B cell (primary cell): ENCODE measurements around the gene MYOM1. TPM values are rescaled to one million over a fixed set of nuclear protein-coding genes. Genes with fewer than 3 reads are reported as not detected.

Experiments
- ATAC-seq: fragments of 200-7000 bp; cut with Tn5 transposase; one replicate; pipeline ENCODE4 v1.10.0; 2021; ENCODE audit warnings: low read depth, mild to moderate bottlenecking, moderate number of reproducible peaks, moderate library complexity
- CTCF ChIA-PET: fragments of 350-600 bp; sonication (Branson Sonifier 250); formaldehyde crosslinking; loops from one replicate; lab custom pipeline; 2021; ENCODE audit warnings: antibody characterized with exemption, inconsistent platforms; lab: Charles Lee
- POLR2A ChIA-PET: fragments of 350-600 bp; sonication (Branson Sonifier 250); formaldehyde crosslinking; loops from one replicate; lab custom pipeline; 2021; ENCODE audit warnings: antibody characterized with exemption; lab: Charles Lee
- DNase-seq: peaks from one replicate; pipeline ENCODE4 v3.0.0; 2013
- H2AFZ ChIP-seq: 2 replicates; pipeline ENCODE4 v1.6.1; 2012; ENCODE audit warnings: mild to moderate bottlenecking, low read depth, low read length; ENCODE audit not compliant: insufficient read depth, poor library complexity, severe bottlenecking
- H3K27ac ChIP-seq, 2 donors: 1 replicate in 1 of 2; 2 replicates in 1 of 2; pipeline ENCODE4 v1.5.1; 2012 to 2013; ENCODE audit warnings: low read length in 2 of 2, mild to moderate bottlenecking in 2 of 2, moderate library complexity in 1 of 2
- H3K27me3 ChIP-seq, 4 experiments: fragments of 200-600 bp in 1 of 4; sonication (generic) in 1 of 4; replicated peaks in 1 of 4; 1 replicate in 2 of 4; 2 replicates in 2 of 4; pipeline versions ENCODE4 v1.6.1 to v1.7.0; 2013 to 2016; ENCODE audit warnings: low read length in 3 of 4, mild to moderate bottlenecking in 2 of 4, mixed read lengths in 1 of 4, moderate library complexity in 1 of 4; ENCODE audit not compliant: insufficient read depth in 4 of 4, control insufficient read depth in 3 of 4; ENCODE audit errors: control extremely low read depth in 1 of 4
- H3K36me3 ChIP-seq, 2 experiments: replicated peaks in 1 of 2; 1 replicate in 1 of 2; 2 replicates in 1 of 2; pipeline versions ENCODE4 v1.6.1 to v1.7.1; 2013; ENCODE audit warnings: low read length in 1 of 2; ENCODE audit not compliant: insufficient read depth in 2 of 2, control insufficient read depth in 1 of 2; ENCODE audit errors: control extremely low read depth in 1 of 2, extremely low read depth in 1 of 2
- H3K4me1 ChIP-seq, 2 donors: fragments of 200-600 bp in 1 of 2; sonication (generic) in 1 of 2; 1 replicate in 1 of 2; 2 replicates in 1 of 2; pipeline versions ENCODE4 v1.5.1 to v1.6.1; 2013 to 2017; ENCODE audit warnings: low read length in 2 of 2; ENCODE audit not compliant: control insufficient read depth in 2 of 2, insufficient read depth in 2 of 2
- H3K4me2 ChIP-seq: replicated peaks from 2 replicates; pipeline ENCODE3; 2012; ENCODE audit warnings: mild to moderate bottlenecking, low read depth, low read length; ENCODE audit not compliant: poor library complexity, severe bottlenecking
- H3K4me3 ChIP-seq, 5 experiments: fragments of 200-600 bp in 1 of 5; sonication (generic) in 1 of 5; 1 replicate in 3 of 5; 2 replicates in 2 of 5; pipeline versions ENCODE4 v1.5.1 to v1.7.0; 2011 to 2016; ENCODE audit warnings: low read length in 4 of 5, mild to moderate bottlenecking in 4 of 5, low read depth in 2 of 5, control low read depth in 1 of 5, moderate library complexity in 1 of 5; ENCODE audit not compliant: insufficient read depth in 1 of 5; ENCODE audit errors: control extremely low read depth in 1 of 5, extremely low read depth in 1 of 5
- H3K79me2 ChIP-seq: fragments of 200-600 bp; sonication (generic); one replicate; pipeline ENCODE4 v1.6.0; 2016; ENCODE audit warnings: low read length; ENCODE audit not compliant: control insufficient read depth, insufficient read depth
- H3K9ac ChIP-seq: fragments of 200-600 bp; sonication (generic); 2 replicates; pipeline ENCODE4 v1.6.1; 2017; ENCODE audit warnings: mild to moderate bottlenecking, low read length, moderate library complexity
- H3K9me3 ChIP-seq, 3 donors: one replicate each; pipeline versions ENCODE4 v1.6.1 to v1.7.1; 2013; ENCODE audit warnings: low read length in 2 of 3; ENCODE audit not compliant: control insufficient read depth in 2 of 3, insufficient read depth in 1 of 3; ENCODE audit errors: control extremely low read depth in 1 of 3
- H4K20me1 ChIP-seq: 2 replicates; pipeline ENCODE4 v1.6.0; 2012; ENCODE audit warnings: mild to moderate bottlenecking, low read length; ENCODE audit not compliant: insufficient read depth, control insufficient read depth, poor library complexity, severe bottlenecking
- H3K27ac Mint-ChIP-seq: one replicate; pipeline ENCODE4 v1.8.0; 2021; ENCODE audit warnings: mixed read lengths
- H3K27me3 Mint-ChIP-seq: one replicate; pipeline ENCODE4 v1.8.0; 2021; ENCODE audit warnings: mixed read lengths
- H3K4me1 Mint-ChIP-seq: one replicate; pipeline ENCODE4 v1.8.0; 2021; ENCODE audit warnings: mixed read lengths
- H3K4me3 Mint-ChIP-seq: one replicate; pipeline ENCODE4 v1.8.0; 2021; ENCODE audit warnings: mixed read lengths
- H3K9me3 Mint-ChIP-seq: one replicate; pipeline ENCODE4 v1.8.0; 2022; ENCODE audit warnings: mixed read lengths; ENCODE audit not compliant: insufficient read depth
- EZH2 ChIP-seq: IDR thresholded peaks from 2 replicates; pipeline ENCODE4 v1.6.1; 2012; ENCODE audit warnings: borderline replicate concordance, low read depth, mild to moderate bottlenecking, moderate library complexity, low read length; ENCODE audit not compliant: insufficient read depth, poor library complexity, severe bottlenecking
- WGBS: methylation state at CpG from one replicate; pipeline ENCODE4 v1.1.5; 2013; ENCODE audit warnings: missing lambda C conversion rate; ENCODE audit not compliant: insufficient coverage; 5-methylcytosine and 5-hydroxymethylcytosine counted together
- intact Hi-C: fragments of 100-400 bp; cut with micrococcal nuclease; formaldehyde crosslinking; loops from one replicate; pipeline ENCODE4 v1.10.0; 2022
- polyA plus RNA-seq: library from polyadenylated mRNA; depleted of rRNA; stranded (reverse); fragments of >200 nt; gene quantifications from 2 replicates; pipeline ENCODE4 v1.2.3, GENCODE V29; 2012
- total RNA-seq, 2 donors: library from RNA; stranded (reverse); fragments of 120-200 nt in 1 of 2; gene quantifications; 1 replicate in 1 of 2; 2 replicates in 1 of 2; pipeline versions ENCODE4 v1.2.3 to v1.2.4, GENCODE V29; 2013 to 2022
- TF ChIP-seq, protein P1 (sequence below): fragments of 200-600 bp; IDR thresholded peaks from one replicate; pipeline ENCODE4 v1.8.0; 2022; ENCODE audit warnings: antibody characterized with exemption, mild to moderate bottlenecking

MYOM1 gene
- total and polyA plus RNA-seq, 2 donors (not counting 1 experiment from before 2014, with no cell fraction given), result 1.5 to 12.8 TPM

- no peaks in the 10 kb centered on the region for H3K9me3 ChIP-seq
- Mint-ChIP-seq H3K4me1 (no peaks in the 10 kb centered on the region), H3K9me3 (no peaks in the 10 kb centered on the region), H3K4me3 (no peak overlapping the region), H3K27ac (no peak overlapping the region), H3K27me3 (no peaks in the 10 kb centered on the region)
- DNase-seq (no peak), ATAC-seq (no peak)
- no peaks in the 10 kb centered on the region for H4K20me1 ChIP-seq
- WGBS, result 83% methylated on average over 2 of the region's 3 CpGs
- H2AFZ ChIP-seq, result no peak overlapping the region
- intact Hi-C loops, result no loop called here
- CTCF ChIA-PET, result no interaction called here
- H3K27ac ChIP-seq, result no peak overlapping the region
- no peak overlapping the region for H3K4me3 ChIP-seq
- no peak for TF ChIP-seq EZH2
- TF ChIP-seq, protein P1, sequence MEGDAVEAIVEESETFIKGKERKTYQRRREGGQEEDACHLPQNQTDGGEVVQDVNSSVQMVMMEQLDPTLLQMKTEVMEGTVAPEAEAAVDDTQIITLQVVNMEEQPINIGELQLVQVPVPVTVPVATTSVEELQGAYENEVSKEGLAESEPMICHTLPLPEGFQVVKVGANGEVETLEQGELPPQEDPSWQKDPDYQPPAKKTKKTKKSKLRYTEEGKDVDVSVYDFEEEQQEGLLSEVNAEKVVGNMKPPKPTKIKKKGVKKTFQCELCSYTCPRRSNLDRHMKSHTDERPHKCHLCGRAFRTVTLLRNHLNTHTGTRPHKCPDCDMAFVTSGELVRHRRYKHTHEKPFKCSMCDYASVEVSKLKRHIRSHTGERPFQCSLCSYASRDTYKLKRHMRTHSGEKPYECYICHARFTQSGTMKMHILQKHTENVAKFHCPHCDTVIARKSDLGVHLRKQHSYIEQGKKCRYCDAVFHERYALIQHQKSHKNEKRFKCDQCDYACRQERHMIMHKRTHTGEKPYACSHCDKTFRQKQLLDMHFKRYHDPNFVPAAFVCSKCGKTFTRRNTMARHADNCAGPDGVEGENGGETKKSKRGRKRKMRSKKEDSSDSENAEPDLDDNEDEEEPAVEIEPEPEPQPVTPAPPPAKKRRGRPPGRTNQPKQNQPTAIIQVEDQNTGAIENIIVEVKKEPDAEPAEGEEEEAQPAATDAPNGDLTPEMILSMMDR, result no peak
- POLR2A ChIA-PET, result interaction anchor here (0.6 kb wide), 1 partner anchor 16 kb away, joined by 4 read pairs; no protein-coding TSS in a partner anchor
- H3K27me3 ChIP-seq, result no peaks in the 10 kb centered on the region
- no peak overlapping the region for H3K9ac ChIP-seq
- H3K4me2 ChIP-seq, result no peak overlapping the region
- H3K4me1 ChIP-seq, result no peaks in the 10 kb centered on the region
- no peaks in the 10 kb centered on the region for H3K36me3 ChIP-seq
- no peaks in the 10 kb centered on the region for H3K79me2 ChIP-seq
Measured at GRCh38 chr18:3081584-3081991, 138.2 kb downstream of the MYOM1 start.

DNA sequence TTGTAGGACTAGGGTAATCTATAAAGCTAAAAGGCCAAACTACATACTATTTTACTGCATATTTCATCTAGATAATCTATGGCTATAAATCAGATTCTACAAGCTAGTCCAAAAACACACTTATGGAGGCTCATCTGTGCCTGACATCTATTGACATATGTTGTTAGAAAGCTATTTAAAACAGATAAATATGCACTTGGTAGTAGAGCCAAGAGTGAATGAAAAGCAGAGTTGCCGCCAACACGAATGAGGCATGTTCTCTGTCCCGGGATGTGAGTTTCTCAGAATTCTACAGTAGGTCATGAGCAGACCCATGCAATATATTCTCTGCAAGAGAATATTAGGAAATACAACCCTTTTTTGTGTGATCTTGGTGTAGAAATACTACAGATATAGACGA, 140.1 kb downstream of the MYOM1 start:
- ChIA-PET CTCF (interaction anchor here (1.5 kb wide), 2 partner anchors 17 to 50 kb away, joined by 3 to 4 read pairs; no protein-coding TSS in a partner anchor), POLR2A (no interaction called here)
- Histone ChIP-seq H3K4me3 (no peak overlapping the region), H3K4me1 (no peaks in the 10 kb centered on the region), H3K27me3 (no peaks in the 10 kb centered on the region), H3K4me2 (no peak overlapping the region), H4K20me1 (no peaks in the 10 kb centered on the region), H3K9ac (no peak overlapping the region), H3K9me3 (no peaks in the 10 kb centered on the region), H3K36me3 (no peaks in the 10 kb centered on the region), H2AFZ (no peak overlapping the region), H3K79me2 (no peaks in the 10 kb centered on the region), H3K27ac (no peak overlapping the region)
- WGBS, result 100% methylated on average over 2 of the region's 4 CpGs
- no peak overlapping the region for H3K27ac Mint-ChIP-seq
- DNase-seq (no peak), ATAC-seq (no peak)
- no peaks in the 10 kb centered on the region for H3K27me3 Mint-ChIP-seq
- H3K4me1 Mint-ChIP-seq, result no peaks in the 10 kb centered on the region
- intact Hi-C loops, result no loop called here
- no peaks in the 10 kb centered on the region for H3K9me3 Mint-ChIP-seq
- no peak overlapping the region for H3K4me3 Mint-ChIP-seq
- TF ChIP-seq, protein P1, result no peak
- TF ChIP-seq EZH2, result no peak
